Hepatocyte (in vitro differentiated cells): ENCODE results near the gene WBP2NL. TPM values are rescaled to one million over a fixed set of nuclear protein-coding genes. Genes with fewer than 3 reads are reported as not detected.

ENCODE experiments used
- DNase-seq: peaks from one replicate; pipeline ENCODE4 v3.0.0-alpha.2; 2016; ENCODE audit warnings: low spot score
- H2AFZ ChIP-seq: fragments of 200-600 bp; sonication (generic); 2 replicates; pipeline ENCODE4 v1.6.0; 2016; ENCODE audit warnings: antibody characterized with exemption, mild to moderate bottlenecking
- H3K27ac ChIP-seq: fragments of 200-600 bp; sonication (generic); 2 replicates; pipeline ENCODE4 v1.5.1; 2016; ENCODE audit warnings: mild to moderate bottlenecking
- H3K27me3 ChIP-seq: fragments of 200-600 bp; sonication (generic); 2 replicates; pipeline ENCODE4 v1.6.1; 2016
- H3K36me3 ChIP-seq: fragments of 200-600 bp; sonication (generic); replicated peaks from 2 replicates; pipeline ENCODE4 v1.5.1; 2016; ENCODE audit warnings: low read depth; ENCODE audit not compliant: insufficient read depth
- H3K4me1 ChIP-seq: fragments of 200-600 bp; sonication (generic); 2 replicates; pipeline ENCODE4 v1.5.1; 2016; ENCODE audit warnings: mild to moderate bottlenecking, moderate library complexity; ENCODE audit not compliant: insufficient read depth
- H3K4me2 ChIP-seq: fragments of 200-600 bp; sonication (generic); 2 replicates; pipeline ENCODE4 v1.6.0; 2016
- H3K4me3 ChIP-seq: fragments of 200-600 bp; sonication (generic); 2 replicates; pipeline ENCODE4 v1.5.1; 2016; ENCODE audit warnings: mild to moderate bottlenecking
- H3K79me2 ChIP-seq: fragments of 200-600 bp; sonication (generic); 2 replicates; pipeline ENCODE4 v1.6.0; 2017; ENCODE audit warnings: mild to moderate bottlenecking
- H3K9me2 ChIP-seq: fragments of 200-600 bp; sonication (generic); replicated peaks from 2 replicates; pipeline ENCODE4 v1.6.0; 2017; ENCODE audit warnings: mild to moderate bottlenecking; ENCODE audit not compliant: insufficient read depth
- H3K9me3 ChIP-seq: fragments of 200-600 bp; sonication (generic); 2 replicates; pipeline ENCODE4 v1.5.1; 2016; ENCODE audit warnings: low read depth, mild to moderate bottlenecking
- H4K20me1 ChIP-seq: fragments of 200-600 bp; sonication (generic); 2 replicates; pipeline ENCODE4 v1.6.0; 2016; ENCODE audit warnings: mild to moderate bottlenecking; ENCODE audit not compliant: insufficient read depth, poor library complexity, severe bottlenecking
- CTCF ChIP-seq: fragments of 200-600 bp; sonication (generic); IDR thresholded peaks from 2 replicates; pipeline ENCODE4 v1.5.1; 2016; ENCODE audit warnings: antibody characterized with exemption, mild to moderate bottlenecking; ENCODE audit not compliant: poor library complexity
- EZH2 ChIP-seq: fragments of 200-600 bp; sonication (generic); IDR thresholded peaks from 2 replicates; pipeline ENCODE4 v1.6.1; 2016; ENCODE audit warnings: antibody characterized with exemption, mild to moderate bottlenecking, borderline replicate concordance
- EZH2phosphoT487 ChIP-seq: fragments of 200-600 bp; sonication (generic); IDR thresholded peaks from one replicate; pipeline ENCODE4 v1.6.1; 2018; ENCODE audit warnings: antibody characterized with exemption, mild to moderate bottlenecking, low read depth, moderate library complexity; ENCODE audit not compliant: unreplicated experiment, severe bottlenecking
- WGBS: methylation state at CpG from one replicate; pipeline ENCODE4 v1.1.6; 2016; ENCODE audit warnings: low lambda C conversion rate; ENCODE audit errors: missing lambda C conversion rate; 5-methylcytosine and 5-hydroxymethylcytosine counted together
- polyA plus RNA-seq: library from polyadenylated mRNA; unstranded; fragments of >200 nt; fragmentation: Nextera tagmentation; extraction: Ambion mirVana; gene quantifications from 2 replicates; pipeline ENCODE4 v1.2.1, GENCODE V29; 2016
- total RNA-seq: library from RNA; depleted of rRNA; stranded (reverse); fragments of >200 nt; gene quantifications from 2 replicates; pipeline ENCODE4 v1.2.3, GENCODE V29; 2014

The WBP2NL gene
- total and polyA plus RNA-seq, 2 experiments from 2014 or later, result not detected

DNA sequence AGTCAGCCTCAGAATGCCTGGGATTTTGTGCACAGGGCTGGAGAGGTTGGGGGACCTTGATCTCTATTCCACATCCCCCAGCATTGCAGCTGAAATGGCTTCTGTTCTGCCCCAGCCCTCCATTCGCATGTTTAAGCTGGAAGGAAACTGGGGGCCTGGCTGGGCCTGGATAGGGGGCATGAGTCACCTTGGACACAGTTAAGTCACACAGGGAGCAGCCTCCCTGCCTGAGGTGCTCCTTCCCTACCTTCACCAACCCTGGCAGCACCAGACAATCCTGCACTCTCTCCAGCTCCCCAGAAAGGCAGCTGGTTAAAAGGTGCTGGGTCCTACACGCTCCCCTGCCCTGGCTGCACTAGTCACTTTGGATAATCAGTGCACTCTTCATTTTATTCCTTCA is 45.9 kb upstream of the WBP2NL start:
- H3K4me2 ChIP-seq, result no peak overlapping the region
- H3K79me2 ChIP-seq, result no peaks in the 10 kb centered on the region
- H3K9me2 ChIP-seq, result no peaks in the 10 kb centered on the region
- H4K20me1 ChIP-seq, result no peaks in the 10 kb centered on the region
- no peak overlapping the region for H2AFZ ChIP-seq
- DNase-seq, result no peak
- H3K9me3 ChIP-seq, result no peaks in the 10 kb centered on the region
- H3K36me3 ChIP-seq, result no peaks in the 10 kb centered on the region
- 88% methylated on average over 2 of the region's 2 CpGs for WGBS
- H3K27me3 ChIP-seq, result no peaks in the 10 kb centered on the region
- TF ChIP-seq EZH2phosphoT487 (no peak), CTCF (no peak), EZH2 (no peak)
- H3K27ac ChIP-seq, result no peak overlapping the region
- no peak overlapping the region for H3K4me3 ChIP-seq
- H3K4me1 ChIP-seq, result no peaks in the 10 kb centered on the region

DNA sequence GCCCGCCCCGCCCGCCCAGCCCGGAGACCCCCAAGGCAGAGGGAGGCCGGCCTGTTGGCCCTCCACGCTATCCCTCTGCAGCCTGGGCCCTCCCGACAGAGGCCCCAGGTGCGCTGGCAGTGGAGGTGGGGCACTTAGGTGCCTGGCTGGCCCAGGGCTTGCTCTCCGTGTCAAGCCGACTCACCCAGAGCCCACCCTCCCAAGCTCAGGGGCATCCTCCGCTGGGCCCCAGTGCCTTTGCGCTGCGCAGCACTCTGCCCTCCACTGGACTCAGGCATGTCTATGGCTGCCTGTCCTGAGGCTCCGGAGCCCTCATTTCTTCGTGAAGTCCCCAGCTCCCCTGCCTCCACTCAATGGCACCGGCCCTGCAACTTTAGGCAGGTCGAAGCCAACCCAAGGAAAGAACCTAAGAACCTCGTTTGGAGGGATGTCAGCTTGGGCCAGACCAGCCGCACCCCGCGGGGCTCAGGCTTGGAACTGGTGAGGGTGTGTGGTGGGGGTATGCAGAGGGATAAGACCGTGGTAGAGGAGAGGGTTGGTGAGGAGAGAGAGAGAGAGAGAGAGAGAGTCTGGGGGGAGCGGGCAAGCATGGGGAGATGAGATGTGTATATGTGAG is 40.5 kb upstream of the WBP2NL start:
- Histone ChIP-seq H3K9me3 (no peaks in the 10 kb centered on the region), H3K36me3 (no peaks in the 10 kb centered on the region), H4K20me1 (no peaks in the 10 kb centered on the region), H3K4me1 (no peaks in the 10 kb centered on the region), H3K27ac (no peak overlapping the region), H2AFZ (peak overlapping the region; percentile 74), H3K79me2 (no peaks in the 10 kb centered on the region), H3K4me2 (peak overlapping the region; percentile 89), H3K9me2 (no peaks in the 10 kb centered on the region), H3K27me3 (no peaks in the 10 kb centered on the region), H3K4me3 (no peak overlapping the region)
- TF ChIP-seq EZH2 (no peak), EZH2phosphoT487 (no peak), CTCF (no peak)
- no peak for DNase-seq
- WGBS, result 55% methylated on average over 19 of the region's 23 CpGs

DNA sequence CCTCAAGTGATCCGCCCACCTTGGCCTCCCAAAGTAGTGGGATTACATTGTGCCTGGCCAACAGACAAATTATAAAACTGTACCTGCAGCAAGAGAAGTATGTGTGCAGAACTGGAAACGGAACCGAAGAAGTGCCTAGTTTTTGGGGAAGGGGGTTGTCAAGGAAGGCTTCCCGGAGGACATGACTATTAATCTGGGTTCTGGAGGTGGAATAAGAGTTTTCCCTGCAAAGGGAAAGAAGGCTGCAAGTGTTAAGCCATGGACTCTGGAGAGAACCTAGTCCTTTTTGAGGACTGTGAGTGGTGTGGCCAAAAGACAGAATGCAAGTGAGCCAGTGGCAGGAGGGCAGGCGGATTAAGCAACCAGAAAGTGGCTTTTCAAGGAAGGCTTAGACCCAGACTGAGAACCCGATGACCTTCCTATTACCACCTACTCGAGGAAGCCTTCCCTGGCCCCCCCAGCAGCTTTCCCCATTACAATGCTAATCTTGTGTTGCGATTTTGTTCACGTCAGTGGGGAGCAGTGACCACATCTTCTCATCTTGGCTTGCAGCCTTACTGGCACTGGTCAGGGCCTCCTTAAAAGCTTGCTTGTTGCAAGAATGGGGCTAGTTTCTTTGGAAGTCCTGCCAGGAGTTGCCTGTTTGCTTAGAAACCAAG is 35.0 kb upstream of the WBP2NL start:
- Histone ChIP-seq H4K20me1 (no peaks in the 10 kb centered on the region), H3K9me3 (no peaks in the 10 kb centered on the region), H3K4me2 (no peak overlapping the region), H3K27ac (no peak overlapping the region), H3K36me3 (no peaks in the 10 kb centered on the region), H3K4me1 (no peaks in the 10 kb centered on the region), H3K4me3 (no peak overlapping the region), H2AFZ (no peak overlapping the region), H3K79me2 (no peaks in the 10 kb centered on the region), H3K27me3 (no peaks in the 10 kb centered on the region), H3K9me2 (no peaks in the 10 kb centered on the region)
- 68% methylated on average over 9 of the region's 9 CpGs for WGBS
- TF ChIP-seq EZH2phosphoT487, result no peak
- TF ChIP-seq EZH2, result no peak
- no peak for TF ChIP-seq CTCF
- DNase-seq, result no peak
